Left renal pelvis (tissue), 4 donors: ENCODE data around the gene A4GALT. TPM values are rescaled to one million over a fixed set of nuclear protein-coding genes. Genes with fewer than 3 reads are reported as not detected.

Experiments
- polyA plus RNA-seq, 4 donors: library from polyadenylated mRNA; unstranded; fragments of 120-200 nt; gene quantifications; one replicate each; pipeline ENCODE4 v1.2.1, GENCODE V29; 2013; ENCODE audit not compliant: insufficient read length in 4 of 4

A4GALT gene
- polyA plus RNA-seq, 4 donors, result 1.8 to 23.3 (median 15.1) TPM

Other genes starting within 250 kb of the A4GALT start
- 10 to 100 TPM; 21.8 to 34.7 (median 32.6) TPM for gene RRP7A, start 201.1 kb downstream of the A4GALT start, polyA plus RNA-seq
- gene SERHL2, start 166.9 kb downstream of the A4GALT start, polyA plus RNA-seq, result 1 to 10 TPM; 6.2 to 8.0 (median 6.5) TPM
- gene POLDIP3, start 106.0 kb downstream of the A4GALT start, polyA plus RNA-seq, result 100 to 1,000 TPM in 2 of 4 donors, 10 to 100 TPM in 2; 96.9 to 119 (median 108) TPM
- not detected for gene ATP5MGL, start 80.3 kb downstream of the A4GALT start, polyA plus RNA-seq
- 100 to 1,000 TPM; 137 to 152 (median 141) TPM for gene CYB5R3, start 71.5 kb downstream of the A4GALT start, polyA plus RNA-seq
- 10 to 100 TPM; 44.8 to 59.5 (median 55.0) TPM for gene ARFGAP3, start 136.4 kb upstream of the A4GALT start, polyA plus RNA-seq